BLaER1 (cell line): Measurements from ENCODE around the gene GNS.
A peak's percentile ranks its signal among the peaks of the same experiment; 100 is the strongest.
"Not testable (repeated sequence)": the region's sequence is repeated elsewhere in the genome, so short reads cannot be mapped to it uniquely, and the experiment has no call there.

Experiments used
- H3K27ac ChIP-seq: shearing (Covaris generic); formaldehyde crosslinking; 2 replicates; pipeline ENCODE4 v1.8.1; 2022
- H3K27me3 ChIP-seq: shearing (Covaris generic); formaldehyde crosslinking; 2 replicates; pipeline ENCODE4 v1.8.1; 2022
- H3K36me3 ChIP-seq: shearing (Covaris generic); formaldehyde crosslinking; 2 replicates; pipeline ENCODE4 v1.8.1; 2022
- H3K4me1 ChIP-seq: shearing (Covaris generic); formaldehyde crosslinking; 2 replicates; pipeline ENCODE4 v1.8.1; 2022
- H3K4me2 ChIP-seq: shearing (Covaris generic); formaldehyde crosslinking; 2 replicates; pipeline ENCODE4 v1.8.1; 2022
- H3K4me3 ChIP-seq: shearing (Covaris generic); formaldehyde crosslinking; 2 replicates; pipeline ENCODE4 v1.8.1; 2022
- H3K9ac ChIP-seq: shearing (Covaris generic); formaldehyde crosslinking; 2 replicates; pipeline ENCODE4 v1.8.1; 2022
- H3K9me3 ChIP-seq: shearing (Covaris generic); formaldehyde crosslinking; 2 replicates; pipeline ENCODE4 v1.8.1; 2022
- H4K20me1 ChIP-seq: shearing (Covaris generic); formaldehyde crosslinking; 2 replicates; pipeline ENCODE4 v1.8.1; 2022
- Cebpa-rat ChIP-seq: shearing (Covaris generic); IDR thresholded peaks from 2 replicates; pipeline ENCODE4 v1.8.1; 2022

The GNS gene

GRCh38 chr12:64759035-64759894 lies at the start of gene GNS:
GNS (minus strand) TSS chr12:64759406; CDS start chr12:64759276, 130 bp downstream.
- TF ChIP-seq Cebpa-rat, result no peak
- H3K36me3 ChIP-seq, result 0 out of 2 replicates have a peak, but pooled peaks cover 4% of the 10 kb centered on the region
- peak within 1 kb of the TSS; percentile 85 for H3K9ac ChIP-seq
- peak within 1 kb of the TSS; percentile 89 for H3K4me3 ChIP-seq
- H3K27me3 ChIP-seq, result no peaks in the 10 kb centered on the region
- peaks cover 44% of the 10 kb centered on the region for H3K4me1 ChIP-seq
- H4K20me1 ChIP-seq, result peaks cover 4% of the 10 kb centered on the region; the same call in 1 of the 2 replicates
- H3K27ac ChIP-seq, result peak within 1 kb of the TSS; percentile 77
- peak within 1 kb of the TSS; percentile 88 for H3K4me2 ChIP-seq
- no peaks in the 10 kb centered on the region for H3K9me3 ChIP-seq

GRCh38 chr12:64808110-64808509 lies 48.9 kb upstream of the GNS start:
- no peak for TF ChIP-seq Cebpa-rat
- Histone ChIP-seq H3K9ac (no peak overlapping the region), H3K27ac (no peak overlapping the region)

GRCh38 chr12:64806593-64807460 lies 47.6 kb upstream of the GNS start:
- H3K9me3 ChIP-seq, result peaks cover 4% of the 10 kb centered on the region; the same call in 1 of the 2 replicates
- TF ChIP-seq Cebpa-rat, result no peak
- H3K27me3 ChIP-seq, result no peaks in the 10 kb centered on the region
- no peaks in the 10 kb centered on the region for H3K36me3 ChIP-seq
- no peaks in the 10 kb centered on the region for H4K20me1 ChIP-seq
- H3K4me2 ChIP-seq, result peak overlapping the region; percentile 52; the same call in 1 of the 2 replicates
- H3K4me1 ChIP-seq, result peaks cover 15% of the 10 kb centered on the region
- no peak overlapping the region for H3K4me3 ChIP-seq
- no peak overlapping the region for H3K27ac ChIP-seq
- H3K9ac ChIP-seq, result no peak overlapping the region

More at GRCh38 chr12:64808110-64808509, 48.9 kb upstream of the GNS start:
- peak overlapping the region; percentile 52 for H3K4me2 ChIP-seq
- H3K4me1 ChIP-seq, result peaks cover 15% of the 10 kb centered on the region
- no peak overlapping the region for H3K4me3 ChIP-seq
- H4K20me1 ChIP-seq, result no peaks in the 10 kb centered on the region
- H3K36me3 ChIP-seq, result no peaks in the 10 kb centered on the region
- peaks cover 4% of the 10 kb centered on the region; the same call in 1 of the 2 replicates for H3K9me3 ChIP-seq
- H3K27me3 ChIP-seq, result no peaks in the 10 kb centered on the region

GRCh38 chr12:64806173-64806572 lies 47.0 kb upstream of the GNS start:
- Histone ChIP-seq H3K36me3 (no peaks in the 10 kb centered on the region), H3K4me2 (no peak overlapping the region), H3K27ac (no peak overlapping the region), H3K9me3 (peaks cover 4% of the 10 kb centered on the region; the same call in 1 of the 2 replicates), H3K4me3 (no peak overlapping the region), H3K4me1 (peaks cover 15% of the 10 kb centered on the region), H3K27me3 (no peaks in the 10 kb centered on the region), H4K20me1 (no peaks in the 10 kb centered on the region), H3K9ac (no peak overlapping the region)
- TF ChIP-seq Cebpa-rat, result no peak

DNA sequence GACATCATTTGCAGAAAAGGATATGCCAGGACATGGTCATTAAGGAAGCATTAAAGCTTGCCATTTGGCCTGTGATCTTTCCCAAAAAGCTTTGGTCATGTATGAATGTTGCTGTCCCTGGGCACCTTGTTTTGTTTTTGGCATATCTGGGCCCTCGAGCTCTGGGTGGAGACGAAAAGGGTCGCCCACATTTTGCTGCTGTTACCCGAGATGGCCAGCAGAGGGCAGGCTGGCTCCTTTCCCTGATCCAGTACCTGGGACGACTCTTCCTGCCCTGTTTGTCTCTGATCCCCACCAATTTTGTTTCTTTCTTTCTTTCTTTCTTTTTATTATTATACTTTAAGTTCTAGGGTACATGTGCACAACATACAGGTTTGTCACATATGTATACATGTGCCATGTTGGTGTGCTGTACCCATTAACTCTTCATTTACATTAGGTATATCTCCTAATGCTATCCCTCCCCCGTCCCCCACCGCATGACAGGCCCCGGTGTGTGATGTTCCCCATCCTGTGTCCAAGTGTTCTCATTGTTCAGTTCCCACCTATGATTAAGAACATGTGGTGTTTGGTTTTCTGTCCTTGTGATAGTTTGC lies 43.1 kb upstream of the GNS start:
- not testable (repeated sequence) for H3K9me3 ChIP-seq, H3K36me3 ChIP-seq, H3K4me2 ChIP-seq, H4K20me1 ChIP-seq, H3K9ac ChIP-seq, H3K4me1 ChIP-seq, H3K4me3 ChIP-seq, H3K27ac ChIP-seq, H3K27me3 ChIP-seq

DNA sequence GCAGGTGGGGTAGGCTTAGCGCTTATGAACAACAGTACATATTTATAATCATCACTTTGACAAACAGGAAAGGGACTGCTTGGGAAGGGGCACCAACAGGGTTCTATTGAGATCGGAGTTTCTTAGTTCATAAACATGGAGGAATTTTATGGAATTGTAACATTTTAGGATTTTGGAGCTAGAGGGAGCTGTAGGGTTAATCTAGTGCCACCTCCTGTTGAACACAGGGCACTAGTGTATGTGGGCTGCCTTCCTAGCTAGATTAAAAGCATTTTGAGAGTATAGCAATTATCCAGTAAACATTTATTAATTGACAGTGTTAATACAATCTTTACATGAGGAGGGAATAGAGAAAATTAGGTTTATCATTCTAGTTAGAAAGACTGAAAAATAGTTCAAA lies 42.2 kb upstream of the GNS start:
- TF ChIP-seq Cebpa-rat, result no peak
- H3K36me3 ChIP-seq, result no peaks in the 10 kb centered on the region

GRCh38 chr12:64800640-64801039 lies 41.4 kb upstream of the GNS start:
- no peak overlapping the region for H3K4me3 ChIP-seq
- H3K27me3 ChIP-seq, result no peaks in the 10 kb centered on the region
- no peaks in the 10 kb centered on the region for H3K9me3 ChIP-seq
- H3K4me1 ChIP-seq, result no peaks in the 10 kb centered on the region
- no peak overlapping the region for H3K9ac ChIP-seq
- H3K27ac ChIP-seq, result no peak overlapping the region
- no peak for TF ChIP-seq Cebpa-rat
- H3K4me2 ChIP-seq, result no peak overlapping the region
- no peaks in the 10 kb centered on the region for H3K36me3 ChIP-seq
- no peaks in the 10 kb centered on the region for H4K20me1 ChIP-seq

More for the DNA sequence above, 42.2 kb upstream of the GNS start:
- Histone ChIP-seq H3K27me3 (no peaks in the 10 kb centered on the region), H3K4me2 (no peak overlapping the region), H3K4me3 (no peak overlapping the region), H3K9ac (no peak overlapping the region), H4K20me1 (no peaks in the 10 kb centered on the region), H3K27ac (no peak overlapping the region), H3K4me1 (no peaks in the 10 kb centered on the region), H3K9me3 (no peaks in the 10 kb centered on the region)

DNA sequence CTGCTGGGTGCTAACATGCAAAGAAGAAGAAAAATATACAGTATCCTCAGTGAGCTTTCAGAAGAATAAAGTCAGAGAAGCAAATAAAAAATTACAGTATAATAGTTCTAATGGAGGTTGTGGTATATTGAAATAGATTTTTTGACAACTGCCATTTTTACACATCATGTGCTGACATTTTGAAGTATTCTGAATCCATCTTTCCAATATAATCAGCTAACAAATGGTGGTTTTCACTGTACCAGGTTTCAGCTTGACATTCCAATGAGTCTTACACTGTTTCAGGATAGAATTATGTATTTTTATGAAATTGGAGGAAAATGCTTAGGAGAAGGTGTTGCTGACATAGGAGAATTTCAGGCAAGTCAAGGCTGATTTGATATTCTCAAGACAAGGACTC lies 39.0 kb upstream of the GNS start:
- Histone ChIP-seq H3K9me3 (no peaks in the 10 kb centered on the region), H3K4me2 (no peak overlapping the region), H3K4me3 (no peak overlapping the region), H3K36me3 (no peaks in the 10 kb centered on the region), H4K20me1 (no peaks in the 10 kb centered on the region), H3K4me1 (no peaks in the 10 kb centered on the region), H3K9ac (no peak overlapping the region), H3K27ac (no peak overlapping the region), H3K27me3 (no peaks in the 10 kb centered on the region)
- no peak for TF ChIP-seq Cebpa-rat

DNA sequence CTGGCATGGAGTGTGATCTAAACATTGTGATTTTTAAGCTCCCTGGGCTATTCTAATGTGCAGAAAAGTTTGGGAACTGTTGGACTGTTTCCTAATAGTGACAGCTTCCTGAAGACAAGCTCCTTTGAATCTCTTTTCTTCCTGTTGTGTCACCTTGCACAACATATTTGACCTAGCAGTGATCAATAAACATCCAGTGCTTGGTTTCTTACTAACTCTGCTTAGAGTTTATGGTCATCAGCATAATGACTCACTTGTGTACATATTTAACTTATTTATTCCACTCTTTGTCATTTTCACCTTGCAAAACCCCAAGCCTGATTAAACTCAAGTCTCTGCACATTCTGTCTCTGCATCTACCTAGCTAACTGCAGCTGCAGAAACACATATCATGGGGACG lies 38.0 kb upstream of the GNS start:
- H4K20me1 ChIP-seq, result no peaks in the 10 kb centered on the region
- no peak for TF ChIP-seq Cebpa-rat
- no peaks in the 10 kb centered on the region for H3K4me1 ChIP-seq
- no peak overlapping the region for H3K4me3 ChIP-seq
- H3K4me2 ChIP-seq, result no peak overlapping the region
- no peaks in the 10 kb centered on the region for H3K27me3 ChIP-seq
- no peak overlapping the region for H3K27ac ChIP-seq
- no peaks in the 10 kb centered on the region for H3K9me3 ChIP-seq
- H3K36me3 ChIP-seq, result no peaks in the 10 kb centered on the region
- H3K9ac ChIP-seq, result no peak overlapping the region
